ENCODE measurements around the gene OR1G1.
"Not testable (repeated sequence)": the region's sequence is repeated elsewhere in the genome, so short reads cannot be mapped to it uniquely, and the experiment has no call there.

The OR1G1 gene

GRCh38 chr17:3127451-3127850, at the start of gene OR1G1:
OR1G1 (minus strand) TSS chr17:3127551; CDS start chr17:3127551, 0 bp downstream.
- Histone ChIP-seq H3K4me1 (ENCODE audit: control insufficient read depth, low read depth, low read length) (no peaks in the 10 kb centered on the region), H3K9ac (ENCODE audit: low read length) (no peak within 1 kb of the TSS), H3K4me3 (ENCODE audit: low read length) (no peak within 1 kb of the TSS), H3K27me3 (ENCODE audit: control insufficient read depth, insufficient read depth, low read length) (no peaks in the 10 kb centered on the region), H3K9me3 (ENCODE audit: control insufficient read depth, low read depth, low read length) (no peaks in the 10 kb centered on the region), H3K27ac (ENCODE audit: low read length) (no peak within 1 kb of the TSS), H3K36me3 (ENCODE audit: control insufficient read depth, low read depth, low read length) (no peaks in the 10 kb centered on the region)

DNA sequence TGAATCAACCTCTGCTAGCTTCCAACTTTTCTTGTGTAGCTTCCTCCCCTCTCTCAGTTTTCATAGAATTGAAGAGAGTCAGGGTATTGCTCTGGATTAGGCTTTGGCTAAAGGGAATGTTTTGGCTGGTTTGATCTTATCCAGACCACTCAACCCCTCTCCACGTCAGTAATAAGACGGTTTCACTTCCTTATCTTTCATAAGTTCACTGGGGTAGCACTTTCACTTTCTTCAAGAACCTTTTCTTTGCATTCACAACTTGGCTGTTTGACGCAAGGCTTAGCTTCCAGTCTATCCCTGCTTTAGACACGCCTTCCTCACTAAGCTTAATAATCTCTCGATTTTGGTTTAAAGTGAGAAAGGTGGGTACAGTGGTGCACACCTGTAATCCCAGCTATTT, 40.2 kb upstream of the OR1G1 start:
- H3K4me1 ChIP-seq (ENCODE audit: control insufficient read depth, low read depth, low read length): no peaks in the 10 kb centered on the region
- no peak overlapping the region for H3K4me3 ChIP-seq (ENCODE audit: low read length)
- H3K27me3 ChIP-seq (ENCODE audit: control insufficient read depth, insufficient read depth, low read length): no peaks in the 10 kb centered on the region
- H3K9ac ChIP-seq (ENCODE audit: low read length): no peak overlapping the region
- H3K9me3 ChIP-seq (ENCODE audit: control insufficient read depth, low read depth, low read length): peaks cover 12% of the 10 kb centered on the region
- no peaks in the 10 kb centered on the region for H3K36me3 ChIP-seq (ENCODE audit: control insufficient read depth, low read depth, low read length)
- H3K27ac ChIP-seq (ENCODE audit: low read length): no peak overlapping the region

DNA sequence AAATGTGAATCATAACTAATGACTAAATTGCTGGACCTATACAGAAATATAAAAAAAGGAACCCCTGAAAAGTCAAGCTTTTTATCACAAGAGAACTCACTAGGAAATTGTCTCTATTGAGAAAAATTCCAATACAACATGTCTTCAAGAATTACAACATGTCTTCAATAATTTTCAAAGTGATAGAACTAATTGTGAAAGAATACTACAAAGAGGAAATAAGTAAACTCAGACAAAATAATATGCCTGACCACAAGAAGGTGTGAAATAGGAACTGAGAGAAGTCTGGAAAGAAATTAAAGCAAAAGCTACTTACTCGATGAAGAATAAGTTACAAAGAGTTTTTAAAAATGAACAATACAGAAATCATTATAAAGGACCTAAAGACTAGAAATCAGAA, 29.9 kb upstream of the OR1G1 start:
- no peak overlapping the region for H3K27ac ChIP-seq (ENCODE audit: low read length)
- H3K9me3 ChIP-seq (ENCODE audit: control insufficient read depth, low read depth, low read length): no peaks in the 10 kb centered on the region
- H3K36me3 ChIP-seq (ENCODE audit: control insufficient read depth, low read depth, low read length): no peaks in the 10 kb centered on the region
- H3K27me3 ChIP-seq (ENCODE audit: control insufficient read depth, insufficient read depth, low read length): no peaks in the 10 kb centered on the region
- H3K4me3 ChIP-seq (ENCODE audit: low read length): no peak overlapping the region
- H3K4me1 ChIP-seq (ENCODE audit: control insufficient read depth, low read depth, low read length): no peaks in the 10 kb centered on the region
- H3K9ac ChIP-seq (ENCODE audit: low read length): no peak overlapping the region

- H3K9ac ChIP-seq (ENCODE audit: low read length); H3K4me1 ChIP-seq (ENCODE audit: control insufficient read depth, low read depth, low read length); H3K9me3 ChIP-seq (ENCODE audit: control insufficient read depth, low read depth, low read length); H3K27ac ChIP-seq (ENCODE audit: low read length); H3K27me3 ChIP-seq (ENCODE audit: control insufficient read depth, insufficient read depth, low read length); H3K36me3 ChIP-seq (ENCODE audit: control insufficient read depth, low read depth, low read length); H3K4me3 ChIP-seq (ENCODE audit: low read length): not testable (repeated sequence)
Observed at GRCh38 chr17:3137494-3137893, 10.1 kb upstream of the OR1G1 start.

- no peaks in the 10 kb centered on the region for H3K36me3 ChIP-seq (ENCODE audit: control insufficient read depth, low read depth, low read length)
- no peaks in the 10 kb centered on the region for H3K9me3 ChIP-seq (ENCODE audit: control insufficient read depth, low read depth, low read length)
- H3K9ac ChIP-seq (ENCODE audit: low read length): no peak within 1 kb of the TSS
- no peaks in the 10 kb centered on the region for H3K27me3 ChIP-seq (ENCODE audit: control insufficient read depth, insufficient read depth, low read length)
- H3K4me3 ChIP-seq (ENCODE audit: low read length): no peak within 1 kb of the TSS
- H3K27ac ChIP-seq (ENCODE audit: low read length): no peak within 1 kb of the TSS
- H3K4me1 ChIP-seq (ENCODE audit: control insufficient read depth, low read depth, low read length): no peaks in the 10 kb centered on the region
Observed at GRCh38 chr17:3104322-3104721, 23.0 kb downstream of the OR1G1 start, which contains the start of gene OR1D2. OR1D2 (minus strand) TSS chr17:3104422; CDS start chr17:3092996, 11,426 bp downstream.
